SW 1271 (cell line): ENCODE measurements around the gene EXOC5.
"Not testable (repeated sequence)": the region's sequence is repeated elsewhere in the genome, so short reads cannot be mapped to it uniquely, and the experiment has no call there.

Experiments
- DNase-seq, 2 experiments: peaks; one replicate each; lab custom pipeline; 2025; lab: John Stamatoyannopoulos, UW

EXOC5 gene

DNA sequence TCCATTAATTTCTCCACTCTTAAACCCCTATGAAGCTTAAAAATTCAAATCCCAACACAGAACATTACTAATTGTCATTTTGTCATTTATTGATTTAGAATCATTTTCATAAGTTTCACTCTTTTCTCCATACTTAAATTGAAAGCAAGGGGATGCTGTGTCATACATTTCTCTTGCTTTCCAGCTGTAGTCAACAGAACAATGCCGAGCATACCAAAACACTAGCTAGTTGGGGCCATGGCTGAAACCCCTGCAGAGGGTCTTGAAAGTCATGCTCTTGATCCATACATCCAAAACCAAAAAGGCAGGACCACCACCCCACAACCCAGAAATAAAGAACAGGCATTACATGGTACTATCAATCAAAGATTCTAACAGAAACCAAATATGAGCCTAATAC lies 9.0 kb downstream of the EXOC5 start:
- no peak for DNase-seq

- not testable (repeated sequence) for DNase-seq
Measured at GRCh38 chr14:57258221-57258620, 10.5 kb downstream of the EXOC5 start.

- no peak for DNase-seq
Measured at GRCh38 chr14:57254884-57255283, 13.8 kb downstream of the EXOC5 start.

DNA sequence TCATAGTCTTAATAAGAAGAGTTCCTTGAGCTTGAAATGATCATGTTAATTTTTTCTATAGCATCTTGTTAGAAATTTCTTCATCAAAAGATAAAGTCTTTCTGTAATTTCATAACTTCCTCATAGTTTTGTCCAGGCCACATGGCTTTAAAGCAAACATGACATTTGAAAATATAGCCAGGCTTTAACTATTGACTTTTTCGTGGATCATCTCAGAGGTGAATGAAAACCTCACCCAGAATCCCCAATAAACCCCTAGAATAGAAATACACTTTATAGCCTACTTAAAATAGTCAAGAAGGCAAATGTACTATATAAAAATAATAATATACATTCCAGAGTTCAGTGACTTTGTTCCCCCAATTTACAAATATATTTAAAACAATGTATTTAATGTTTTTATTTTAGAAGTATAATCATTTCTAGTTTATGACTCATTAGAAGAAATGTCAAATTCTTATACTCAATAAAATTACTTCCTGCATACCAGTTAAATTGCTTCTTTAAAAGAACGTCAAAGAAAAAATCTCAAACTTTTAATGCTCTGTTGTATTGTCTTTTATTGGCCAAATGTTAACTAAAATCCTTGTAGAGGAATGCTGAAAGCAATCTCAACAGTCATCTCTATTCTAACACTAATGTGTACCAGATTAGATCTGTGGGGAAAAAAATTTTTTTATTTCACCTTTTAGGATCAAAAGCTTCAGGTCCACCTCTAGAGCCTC lies 21.6 kb downstream of the EXOC5 start:
- no peak for DNase-seq

- DNase-seq: no peak
Measured at GRCh38 chr14:57245941-57246340, 22.8 kb downstream of the EXOC5 start.

- DNase-seq: no peak
Measured at GRCh38 chr14:57244106-57244505, 24.6 kb downstream of the EXOC5 start.

- DNase-seq: no peak
Measured at GRCh38 chr14:57243320-57243719, 25.4 kb downstream of the EXOC5 start.

DNA sequence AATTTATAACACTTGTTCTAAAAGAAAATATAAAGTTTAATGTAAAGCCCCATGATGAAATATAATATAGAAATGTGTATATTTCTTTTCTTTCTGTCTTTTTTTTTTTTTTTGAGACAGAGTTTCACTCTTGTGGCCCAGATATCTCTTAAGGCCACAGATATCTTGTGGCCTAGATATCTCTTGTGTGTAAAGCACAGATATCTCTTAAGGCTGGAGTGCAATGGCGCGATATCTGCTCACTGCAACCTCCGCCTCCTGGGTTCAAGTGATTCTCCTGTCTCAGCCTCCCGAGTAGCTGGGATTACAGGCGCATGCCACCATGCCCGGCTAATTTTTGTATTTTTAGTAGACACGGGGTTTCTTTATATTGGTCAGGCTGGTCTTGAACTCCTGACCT lies 28.6 kb downstream of the EXOC5 start:
- not testable (repeated sequence) for DNase-seq

GRCh38 chr14:57232006-57232405 lies 36.7 kb downstream of the EXOC5 start:
- DNase-seq: no peak

- not testable (repeated sequence) for DNase-seq
Measured at GRCh38 chr14:57228320-57228719, 40.4 kb downstream of the EXOC5 start.

GRCh38 chr14:57227083-57227482 lies 41.6 kb downstream of the EXOC5 start:
- DNase-seq: no peak

GRCh38 chr14:57221931-57222330 lies 46.8 kb downstream of the EXOC5 start:
- no peak for DNase-seq

- DNase-seq: no peak
Measured at GRCh38 chr14:57212919-57213318, 55.8 kb downstream of the EXOC5 start.

GRCh38 chr14:57209561-57209960 lies 59.1 kb downstream of the EXOC5 start:
- DNase-seq: peak in 1 of 2 experiments; percentile 14

DNA sequence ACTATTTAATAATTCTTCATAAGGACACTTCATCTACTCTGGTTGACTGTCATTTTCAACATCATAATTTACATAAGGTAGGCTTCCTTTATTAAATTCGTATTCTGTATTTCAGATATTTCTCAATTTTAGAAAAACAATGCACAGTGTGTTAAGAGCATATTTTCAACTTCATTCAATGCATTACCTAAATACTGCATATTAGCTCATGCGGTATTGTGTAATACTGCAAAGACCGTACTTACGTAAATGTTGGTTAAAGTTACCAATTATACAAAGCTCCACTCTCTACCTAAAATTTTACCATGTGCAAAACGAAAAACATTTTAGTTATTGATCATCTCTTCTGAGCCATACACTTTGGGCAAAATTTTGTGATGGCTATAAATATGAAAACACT lies 62.8 kb downstream of the EXOC5 start:
- no peak for DNase-seq

DNA sequence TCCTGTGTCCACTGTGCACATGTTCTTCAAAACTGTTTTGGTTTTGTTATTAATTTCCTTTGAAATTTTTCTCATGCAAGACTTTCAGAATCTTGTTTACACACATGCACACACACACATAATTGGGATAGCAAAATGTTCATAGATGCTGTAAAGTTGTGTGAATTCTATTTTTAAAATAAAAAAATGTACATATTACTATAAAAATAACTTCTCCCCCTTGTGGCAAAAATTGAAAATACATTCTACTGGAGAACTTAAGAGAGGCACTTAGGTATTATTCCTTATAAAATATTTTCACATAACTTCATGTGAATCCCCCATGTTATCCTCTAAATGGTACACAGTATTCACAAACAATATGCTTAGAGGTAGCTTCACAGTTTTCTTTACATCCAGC lies 66.0 kb downstream of the EXOC5 start:
- not testable (repeated sequence) for DNase-seq

GRCh38 chr14:57199921-57200320 lies 68.8 kb downstream of the EXOC5 start:
- DNase-seq: no peak

DNA sequence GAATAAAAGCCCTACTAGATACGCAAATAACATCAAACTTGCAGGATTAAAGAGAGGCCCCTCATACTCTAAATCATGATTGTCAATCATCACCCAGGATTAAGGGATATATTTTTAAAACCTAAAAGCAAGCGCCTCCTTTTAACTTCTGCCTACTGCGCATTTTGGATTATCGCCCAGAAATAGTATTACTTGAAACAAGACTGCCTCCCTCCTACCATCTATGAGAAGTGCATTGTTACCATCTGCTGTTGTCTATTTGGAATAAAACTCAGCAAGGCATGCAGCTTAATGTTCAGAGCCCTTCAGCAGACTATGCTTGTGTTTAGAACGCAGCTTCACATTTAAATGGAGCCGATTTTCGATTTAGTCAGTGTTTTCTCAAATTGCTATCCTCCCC lies 79.6 kb downstream of the EXOC5 start:
- no peak for DNase-seq

GRCh38 chr14:57182760-57183503 lies 85.8 kb downstream of the EXOC5 start:
- no peak for DNase-seq

- DNase-seq: no peak
Measured at GRCh38 chr14:57179273-57179672, 89.4 kb downstream of the EXOC5 start.

- DNase-seq: no peak
Measured at GRCh38 chr14:57174466-57174865, 94.2 kb downstream of the EXOC5 start.

DNA sequence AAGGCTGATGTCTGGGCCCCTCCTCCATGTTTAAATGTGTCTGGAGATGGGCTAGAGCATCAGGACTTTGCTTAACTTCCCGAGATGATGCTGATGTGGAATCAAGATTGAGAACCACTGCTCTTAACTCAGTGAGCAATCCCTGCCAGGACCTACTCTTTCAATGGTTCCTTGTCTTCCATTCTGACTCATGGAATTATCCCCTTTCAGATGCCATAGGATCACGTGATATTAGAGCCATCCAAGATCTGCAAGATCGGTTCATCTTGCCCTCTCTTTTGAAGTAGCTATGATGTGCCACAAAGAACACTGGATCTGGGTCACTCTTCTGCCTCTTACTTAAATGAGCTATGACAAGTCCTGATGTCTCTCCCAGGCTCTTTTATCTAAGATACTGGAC lies 96.8 kb downstream of the EXOC5 start:
- DNase-seq: no peak

- no peak for DNase-seq
Measured at GRCh38 chr14:57171363-57171762, 97.3 kb downstream of the EXOC5 start.

DNA sequence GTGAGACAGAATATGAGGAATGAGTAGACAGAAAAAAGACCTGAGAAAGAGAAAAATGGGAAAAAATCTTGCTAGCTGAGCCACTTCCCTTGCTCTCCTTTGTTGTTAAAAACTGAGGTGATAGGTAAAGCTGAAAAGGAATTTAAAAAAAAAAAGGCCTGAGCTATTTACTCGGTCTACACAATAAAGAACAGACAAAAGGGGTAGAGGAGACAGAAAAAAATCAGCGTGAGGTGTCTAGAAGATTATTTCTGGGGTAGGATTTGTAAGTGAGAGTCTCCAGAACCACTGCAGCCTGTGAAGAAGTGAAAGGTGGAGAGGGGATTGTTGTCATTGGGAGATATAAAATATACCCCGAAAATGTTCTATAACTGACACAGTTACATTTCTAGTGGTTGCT lies 98.8 kb downstream of the EXOC5 start:
- no peak for DNase-seq
